PFSK-1 (cell line): ENCODE results near the gene VSIG8.

ENCODE experiments used
- POLR2AphosphoS5 ChIP-seq: IDR thresholded peaks from 2 replicates; pipeline ENCODE4 v1.6.1; 2012; ENCODE audit warnings: low read depth, mild to moderate bottlenecking, control low read depth, low read length, moderate library complexity
- REST ChIP-seq, 2 experiments: IDR thresholded peaks; 2 replicates each; pipeline versions ENCODE4 v1.6.1 to v1.8.0; 2011 to 2012; ENCODE audit warnings: low read depth in 2 of 2, low read length in 2 of 2, control low read depth in 1 of 2, inconsistent platforms in 1 of 2, mild to moderate bottlenecking in 1 of 2, moderate library complexity in 1 of 2; ENCODE audit not compliant: insufficient read depth in 1 of 2

GRCh38 chr1:159821171-159821867, 41.1 kb downstream of the VSIG8 start:
- TF ChIP-seq POLR2AphosphoS5: no peak
- TF ChIP-seq REST (IDR thresholded peaks at IDR 0.05; ENCODE audit: insufficient read depth in 1 of 2, low read depth in 2 of 2, low read length in 2 of 2): no peak
